ENCODE measurements around the gene PRRT3. TPM values are rescaled to one million over a fixed set of nuclear protein-coding genes. Genes with fewer than 3 reads are reported as not detected.

The PRRT3 gene
- total and polyA plus RNA-seq, 2 of the 8 experiments (the other 6 are each of a cell fraction or from before 2014, with no cell fraction given) = 9.0 to 9.2 TPM

DNA sequence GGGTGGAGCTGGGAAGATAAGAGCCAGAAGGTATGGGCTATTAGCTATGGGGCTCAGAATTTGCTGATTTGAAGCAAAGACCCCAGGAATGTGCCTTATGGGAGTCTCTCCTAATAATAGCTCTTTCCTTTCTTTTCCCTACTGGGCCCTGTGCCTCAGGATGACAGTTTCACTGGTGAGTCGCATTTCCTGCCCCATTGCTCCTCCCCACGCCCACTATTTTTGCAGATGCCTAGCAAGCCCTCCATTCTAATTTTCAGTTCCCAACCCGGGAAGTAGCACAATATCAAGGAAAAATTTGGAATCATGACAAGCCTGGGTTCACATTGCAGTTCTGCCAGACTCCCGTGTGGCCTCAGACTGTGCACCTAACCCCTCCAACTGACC lies 49.0 kb downstream of the PRRT3 start:
- Histone ChIP-seq H3K27me3 (replicated peaks in 1 of 4; ENCODE audit: control insufficient read depth in 3 of 4, extremely low read depth in 1 of 4, insufficient read depth in 3 of 4, low read length in 3 of 4) (no peaks in the 10 kb centered on the region), H3K79me1 (ENCODE audit: low read depth, low read length) (no peaks in the 10 kb centered on the region), H4K5ac (ENCODE audit: insufficient read length, low read depth, low read length) (no peak overlapping the region), H3K18ac (ENCODE audit: extremely low read depth, low read length) (0 out of 2 replicates have a peak overlapping the region, but pooled peaks have one; percentile 51), H3K4me3 (ENCODE audit: extremely low read depth in 1 of 4, insufficient read depth in 2 of 4, low read depth in 3 of 4, low read length in 4 of 4) (no peak overlapping the region; a peak in 2 of 8 replicates), H3K4me2 (ENCODE audit: insufficient read depth in 1 of 2, low read depth in 2 of 2, low read length in 2 of 2) (peak overlapping the region; percentile 52; a peak in 3 of 4 replicates), H2AFZ (ENCODE audit: low read length) (peak overlapping the region; percentile 44; the same call in 1 of the 2 replicates), H3K36me3 (ENCODE audit: control insufficient read depth in 2 of 4, insufficient read depth in 4 of 4, low read length in 3 of 4) (no peaks in the 10 kb centered on the region), H2BK20ac (ENCODE audit: low read length) (no peak overlapping the region), H4K20me1 (replicated peaks in 1 of 2; ENCODE audit: control insufficient read depth in 1 of 2, insufficient read depth in 2 of 2, low read length in 2 of 2) (no peaks in the 10 kb centered on the region), H3K23ac (ENCODE audit: insufficient read length) (no peak overlapping the region), H2BK120ac (replicated peaks; ENCODE audit: low read depth, low read length) (no peak overlapping the region), H4K91ac (replicated peaks; ENCODE audit: insufficient read length, low read length) (peak overlapping the region; percentile 87), H3K14ac (ENCODE audit: insufficient read length) (no peak overlapping the region), H3K4ac (replicated peaks; ENCODE audit: insufficient read length, low read depth, low read length) (peak overlapping the region; percentile 96), H2BK5ac (ENCODE audit: low read depth, low read length) (peak overlapping the region; percentile 73; the same call in 1 of the 2 replicates), H3K4me1 (replicated peaks in 1 of 4; ENCODE audit: control insufficient read depth in 3 of 4, insufficient read depth in 4 of 4, low read length in 3 of 4) (peaks cover 5 to 14% (median 11%) of the 10 kb centered on the region in 4 experiments), H3K9me3 (ENCODE audit: insufficient read depth in 2 of 2, low read depth in 1 of 2, low read length in 1 of 2) (no peaks in the 10 kb centered on the region), H2BK15ac (ENCODE audit: low read length) (no peak overlapping the region), H4K8ac (ENCODE audit: extremely low read depth, insufficient read depth, low read length) (peak overlapping the region; percentile 54; the same call in 1 of the 2 replicates), H2BK12ac (ENCODE audit: low read depth, low read length) (0 out of 2 replicates have a peak overlapping the region, but pooled peaks have one; percentile 91), H3K27ac (ENCODE audit: low read depth, low read length) (no peak overlapping the region), H2AK5ac (ENCODE audit: low read depth, low read length) (no peak overlapping the region), H3K79me2 (ENCODE audit: control insufficient read depth in 1 of 2, insufficient read depth in 2 of 2, low read length in 2 of 2) (no peaks in the 10 kb centered on the region), H3K23me2 (ENCODE audit: low read depth, low read length) (no peaks in the 10 kb centered on the region), H3K56ac (replicated peaks; ENCODE audit: insufficient read length, low read depth, low read length) (no peak overlapping the region), H3K9ac (replicated peaks in 1 of 4; ENCODE audit: extremely low read depth in 1 of 4, low read depth in 3 of 4, low read length in 3 of 4) (no peak overlapping the region)
- FAIRE-seq (no peak), DNase-seq (ENCODE audit: low read depth in 1 of 2, low spot score in 2 of 2) (no peak)
- no peak for TF ChIP-seq HDAC2 (IDR thresholded peaks at IDR 0.05; ENCODE audit: borderline replicate concordance in 1 of 2, low read depth in 2 of 2, low read length in 2 of 2)
- TF ChIP-seq CREB1 (IDR thresholded peaks at IDR 0.05) = no peak
- no peak for TF ChIP-seq SRF (IDR thresholded peaks at IDR 0.05; ENCODE audit: low read depth, low read length)
- WGBS, 2 experiments (ENCODE audit: extremely low coverage in 1 of 2, insufficient coverage in 1 of 2, insufficient read length in 1 of 2, insufficient replicate concordance in 2 of 2, low coverage in 1 of 2, low lambda C conversion rate in 2 of 2, missing lambda C conversion rate in 1 of 2) = 79% methylated on average over 4 of the region's 4 CpGs; no CpG with 5 or more reads in 1 of the 2 experiments
- ChIA-PET POLR2A (ENCODE audit: partially characterized antibody) (interaction anchor here (0.6 to 6.0 kb wide), 8 partner anchors 10 to 48 kb away, joined by 3 to 43 read pairs (median 4); partner anchors contain the start of gene IL17RC), CTCF (ENCODE audit: partially characterized antibody) (interaction anchor here (0.7 to 2.2 kb wide), 12 partner anchors 9 to 76 kb away, joined by 3 to 9 read pairs (median 3); partner anchors contain the start of genes CRELD1 and IL17RC)

Data from H1 (cell line).